ENCODE results near the gene SIGLEC11. TPM values are rescaled to one million over a fixed set of nuclear protein-coding genes. Genes with fewer than 3 reads are reported as not detected.

The SIGLEC11 gene
- total and polyA plus RNA-seq, 12 donors: 11.2 to 180 (median 50.5) TPM

GRCh38 chr19:49999371-50000010 lies 38.5 kb upstream of the SIGLEC11 start:
- H3K36me3 ChIP-seq (replicated peaks in 1 of 2): peaks cover 0 to 81% of the 10 kb centered on the region in 2 donors
- WGBS, 4 donors: 62 to 83% (median 66%) methylated on average over 3 to 6 of the region's 6 CpGs

GRCh38 chr19:49997709-49998108 lies 36.7 kb upstream of the SIGLEC11 start:
- Histone ChIP-seq H3K36me3 (replicated peaks in 1 of 2) (peaks cover 0 to 81% of the 10 kb centered on the region in 2 donors), H3K9me3 (replicated peaks in 1 of 3) (no peaks in the 10 kb centered on the region), H3K27ac (no peak overlapping the region), H3K4me3 (no peak overlapping the region), H3K27me3 (no peaks in the 10 kb centered on the region), H3K4me1 (replicated peaks in 1 of 2) (peaks cover 0 to 10% of the 10 kb centered on the region in 2 donors)
- intact Hi-C loops (cut with DNase I): no loop called here
- no peak for DNase-seq
- WGBS, 4 donors: 77 to 88% (median 81%) methylated on average over 5 of the region's 5 CpGs
- TF ChIP-seq POLR2A (IDR thresholded peaks at IDR 0.05): no peak
- no peak for TF ChIP-seq CTCF (IDR thresholded peaks at IDR 0.05)

More at GRCh38 chr19:49999371-50000010, 38.5 kb upstream of the SIGLEC11 start:
- DNase-seq: no peak
- H3K4me3 ChIP-seq: no peak overlapping the region
- peaks cover 8 to 20% of the 10 kb centered on the region in 2 donors for H3K4me1 ChIP-seq (replicated peaks in 1 of 2)
- H3K27ac ChIP-seq: no peak overlapping the region
- no peaks in the 10 kb centered on the region for H3K9me3 ChIP-seq (replicated peaks in 1 of 3)
- no peak for TF ChIP-seq CTCF (IDR thresholded peaks at IDR 0.05)
- no peak for TF ChIP-seq POLR2A (IDR thresholded peaks at IDR 0.05)
- intact Hi-C loops (cut with DNase I): no loop called here
- no peaks in the 10 kb centered on the region for H3K27me3 ChIP-seq

GRCh38 chr19:49988433-49988832 lies 27.5 kb upstream of the SIGLEC11 start:
- no peaks in the 10 kb centered on the region for H3K9me3 ChIP-seq (replicated peaks in 1 of 3)
- no peaks in the 10 kb centered on the region for H3K27me3 ChIP-seq
- 93 to 97% (median 94%) methylated on average over 8 to 9 of the region's 9 CpGs for WGBS, 4 donors
- H3K36me3 ChIP-seq (replicated peaks in 1 of 2): peaks cover 0 to 71% of the 10 kb centered on the region in 2 donors
- no peak overlapping the region for H3K4me3 ChIP-seq
- no peak for DNase-seq
- intact Hi-C loops (cut with DNase I): no loop called here
- TF ChIP-seq POLR2A (IDR thresholded peaks at IDR 0.05) (no peak), CTCF (IDR thresholded peaks at IDR 0.05) (no peak)
- H3K27ac ChIP-seq: no peak overlapping the region
- H3K4me1 ChIP-seq (replicated peaks in 1 of 2): peaks cover 0 to 2% of the 10 kb centered on the region in 2 donors

- peaks cover 0 to 6% of the 10 kb centered on the region in 2 donors for H3K4me1 ChIP-seq (replicated peaks in 1 of 2)
- intact Hi-C loops (cut with DNase I): no loop called here
- peaks cover 0 to 70% of the 10 kb centered on the region in 2 donors for H3K36me3 ChIP-seq (replicated peaks in 1 of 2)
- H3K9me3 ChIP-seq (replicated peaks in 1 of 3): no peaks in the 10 kb centered on the region
- no peaks in the 10 kb centered on the region for H3K27me3 ChIP-seq
- no peak for TF ChIP-seq CTCF (IDR thresholded peaks at IDR 0.05)
- no peak for TF ChIP-seq POLR2A (IDR thresholded peaks at IDR 0.05)
- H3K27ac ChIP-seq: no peak overlapping the region
- no peak overlapping the region for H3K4me3 ChIP-seq
- DNase-seq: peak in 1 of 7 donors; percentile 21
- 80 to 95% (median 90%) methylated on average over 1 to 5 of the region's 5 CpGs for WGBS, 4 donors
Measured at GRCh38 chr19:49988007-49988406, 27.0 kb upstream of the SIGLEC11 start.

Measured in adrenal gland (tissue), 12 donors.